K562 (cell line): ENCODE measurements around the gene PDGFD. TPM values are rescaled to one million over a fixed set of nuclear protein-coding genes. Genes with fewer than 3 reads are reported as not detected.

Source experiments
- ATAC-seq: fragments of 200-7000 bp; cut with Tn5 transposase; 3 replicates; pipeline ENCODE4 v1.9.1; 2020; ENCODE audit warnings: moderate library complexity
- BruUV-seq: library from RNA; stranded (reverse); fragments of 400-500 nt; replicated peaks from 2 replicates; lab custom pipeline; 2021; lab: Mats Ljungman, UMichigan
- CTCF ChIA-PET: fragments of 300-600 bp; formaldehyde crosslinking; extraction: SDS; loops from one replicate; lab custom pipeline; 2021; ENCODE audit warnings: low intra/inter-chr PET ratio; lab: Yijun Ruan, JAX
- POLR2A ChIA-PET: fragments of 300-600, 350-650 bp; sonication (Branson Sonifier 250); formaldehyde crosslinking; extraction: SDS; loops from one replicate; lab custom pipeline; 2021; ENCODE audit warnings: antibody characterized with exemption, inconsistent platforms; lab: Yijun Ruan, JAX
- DNase-seq, 4 experiments: peaks; one replicate each; pipeline versions ENCODE4 v3.0.0 to v3.0.0-alpha.2; 2011 to 2018; ENCODE audit warnings: low spot score in 3 of 4, mixed read lengths in 3 of 4; ENCODE audit errors: extremely low read depth in 1 of 4
- FAIRE-seq: peaks from 2 replicates; lab custom pipeline; 2011; peaks lifted over from hg19 to GRCh38; lab: Jason Lieb, UNC
- H2AFZ ChIP-seq: 2 replicates; pipeline ENCODE4 v1.6.0; 2011; ENCODE audit warnings: low read depth, low read length, control low read depth, inconsistent platforms
- H3K27ac ChIP-seq: fragments of 200-600 bp; 3 replicates; pipeline ENCODE4 v1.8.0; 2011; ENCODE audit warnings: low read depth, mild to moderate bottlenecking, control low read depth, inconsistent platforms, low read length, moderate library complexity, mixed read lengths; ENCODE audit errors: extremely low read depth
- H3K27me3 ChIP-seq, 2 experiments: fragments of 300-600 bp in 1 of 2; 2 replicates in 1 of 2; 3 replicates in 1 of 2; pipeline versions ENCODE4 v1.6.0 to v1.8.0; 2011; ENCODE audit warnings: inconsistent platforms in 2 of 2, low read length in 2 of 2, mild to moderate bottlenecking in 1 of 2, mixed read lengths in 1 of 2, moderate library complexity in 1 of 2; ENCODE audit not compliant: control insufficient read depth in 2 of 2, insufficient read depth in 2 of 2
- H3K36me3 ChIP-seq: fragments of 300-600 bp; 3 replicates; pipeline ENCODE4 v1.8.0; 2011; ENCODE audit warnings: mild to moderate bottlenecking, low read length, inconsistent platforms; ENCODE audit not compliant: control insufficient read depth, insufficient read depth
- H3K4me1 ChIP-seq, 2 experiments: fragments of 200-600 bp in 1 of 2; replicated peaks in 1 of 2; 2 replicates in 1 of 2; 3 replicates in 1 of 2; pipeline versions ENCODE4 v1.5.1 to v1.8.0; 2011; ENCODE audit warnings: inconsistent platforms in 2 of 2, low read length in 2 of 2, mild to moderate bottlenecking in 1 of 2, mixed read lengths in 1 of 2, moderate library complexity in 1 of 2; ENCODE audit not compliant: control insufficient read depth in 2 of 2, insufficient read depth in 2 of 2
- H3K4me2 ChIP-seq: 2 replicates; pipeline ENCODE4 v1.6.1; 2011; ENCODE audit warnings: low read length, control low read depth, inconsistent platforms, mixed read lengths; ENCODE audit not compliant: insufficient read depth
- H3K4me3 ChIP-seq: fragments of 200-600 bp; sonication (generic), shearing (Covaris generic); 2 replicates; pipeline ENCODE4 v1.5.1; 2016; ENCODE audit warnings: control low read depth, inconsistent platforms
- H3K79me2 ChIP-seq: fragments of 200-600 bp; 3 replicates; pipeline ENCODE4 v1.8.0; 2011; ENCODE audit warnings: low read length, inconsistent platforms; ENCODE audit not compliant: control insufficient read depth, insufficient read depth
- H3K9ac ChIP-seq, 2 experiments: 2 replicates each; pipeline versions ENCODE4 v1.6.0 to v1.6.1; 2011; ENCODE audit warnings: low read depth in 2 of 2, low read length in 2 of 2, control low read depth in 1 of 2, inconsistent platforms in 1 of 2, mild to moderate bottlenecking in 1 of 2, mixed read lengths in 1 of 2; ENCODE audit not compliant: insufficient read depth in 1 of 2
- H3K9me1 ChIP-seq: one replicate; pipeline ENCODE4 v1.6.0; 2011; ENCODE audit warnings: inconsistent platforms, mild to moderate bottlenecking, low read length, moderate library complexity; ENCODE audit not compliant: control insufficient read depth, insufficient read depth
- H3K9me3 ChIP-seq: replicated peaks from 2 replicates; pipeline ENCODE4 v1.5.1; 2011; ENCODE audit warnings: low read depth, low read length, inconsistent platforms; ENCODE audit not compliant: control insufficient read depth, insufficient read depth
- H4K20me1 ChIP-seq: replicated peaks from 2 replicates; pipeline ENCODE4 v1.6.1; 2011; ENCODE audit warnings: low read length, inconsistent platforms, mixed read lengths; ENCODE audit not compliant: control insufficient read depth, insufficient read depth
- BRD4 ChIP-seq: fragments of 200-600 bp; sonication (generic); IDR thresholded peaks from 2 replicates; pipeline ENCODE4 v1.6.1; 2017; ENCODE audit warnings: inconsistent platforms
- CREB3L1 ChIP-seq: fragments of 450-650 bp; IDR thresholded peaks from 2 replicates; pipeline ENCODE4 v1.6.1; 2014; ENCODE audit warnings: low read depth, mild to moderate bottlenecking, moderate library complexity, borderline replicate concordance
- GTF2A2 ChIP-seq: IDR thresholded peaks from 2 replicates; pipeline ENCODE4 v1.6.1; 2016; ENCODE audit warnings: mild to moderate bottlenecking, missing genetic modification characterization, missing compliant biosample characterization
- HEY1 ChIP-seq: fragments of 250-450 bp; sonication (Bioruptor Pico); IDR thresholded peaks from 2 replicates; pipeline ENCODE4 v1.5.0; 2020; ENCODE audit warnings: mild to moderate bottlenecking, moderate library complexity, borderline replicate concordance
- MYC ChIP-seq, 2 experiments: fragments of 250-450 bp in 1 of 2; sonication (Bioruptor Pico) in 1 of 2; IDR thresholded peaks; 2 replicates each; pipeline versions ENCODE4 v1.5.1 to v1.6.1; 2012 to 2021; ENCODE audit warnings: low read depth in 2 of 2, borderline replicate concordance in 1 of 2, improper control_type of control experiment in 1 of 2, low read length in 1 of 2, mild to moderate bottlenecking in 1 of 2, moderate library complexity in 1 of 2
- SMARCE1 ChIP-seq: fragments of 450-650 bp; IDR thresholded peaks from 2 replicates; pipeline ENCODE4 v1.7.1; 2016; ENCODE audit warnings: mild to moderate bottlenecking
- THAP7 ChIP-seq: fragments of 250-450 bp; sonication (Bioruptor Pico); IDR thresholded peaks from 2 replicates; pipeline ENCODE4 v1.5.0; 2021
- ZNF23 ChIP-seq: fragments of 250-450 bp; sonication (Bioruptor Pico); IDR thresholded peaks from 2 replicates; pipeline ENCODE4 v1.4.0; 2020; ENCODE audit warnings: mild to moderate bottlenecking
- ZNF586 ChIP-seq: fragments of 450-650 bp; formaldehyde crosslinking; conservative IDR thresholded peaks from 2 replicates; pipeline ENCODE4 v1.4.0; 2020; ENCODE audit warnings: mild to moderate bottlenecking, moderate library complexity
- ZNF780A ChIP-seq: fragments of 250-450 bp; sonication (Bioruptor Pico); IDR thresholded peaks from 2 replicates; pipeline ENCODE4 v1.5.0; 2021; ENCODE audit warnings: mild to moderate bottlenecking
- ZNF830 ChIP-seq: fragments of 250-450 bp; sonication (Bioruptor Pico); IDR thresholded peaks from 2 replicates; pipeline ENCODE4 v1.5.0; 2021; ENCODE audit warnings: mild to moderate bottlenecking
- WGBS: fragments of 100-300 bp; shearing (Covaris generic); methylation state at CpG from one replicate; pipeline ENCODE4 v1.1.6; 2016; ENCODE audit warnings: low coverage, mixed read lengths; ENCODE audit not compliant: insufficient coverage; ENCODE audit errors: missing lambda C conversion rate; 5-methylcytosine and 5-hydroxymethylcytosine counted together
- in situ Hi-C: fragments of 300-500 bp; cut with MboI; formaldehyde crosslinking; loops from 4 replicates; pipeline ENCODE4 v1.15.0; 2018; ENCODE audit warnings: inconsistent platforms, mixed read lengths
- intact Hi-C: fragments of 100-400 bp; cut with micrococcal nuclease; formaldehyde crosslinking; loops from 2 replicates; pipeline ENCODE4 v1.14.2; 2022
- polyA plus RNA-seq, 8 experiments: library from polyadenylated mRNA; depleted of rRNA in 4 of 8; stranded (reverse) in 5 of 8; unstranded in 3 of 8; fragments of >200 nt; fragmentation: Nextera tagmentation in 2 of 8; fragmentation: Illumina TruSeq in 1 of 8; extraction: Ambion mirVana in 2 of 8; extraction: Trizol in 1 of 8; gene quantifications; 2 replicates each; pipeline versions ENCODE4 v1.2.1 to v1.2.3, GENCODE V29; 2011 to 2014; ENCODE audit warnings: inconsistent platforms in 1 of 8, missing spikeins in 1 of 8
- total RNA-seq, 7 experiments: library from RNA; depleted of rRNA in 6 of 7; stranded (reverse); fragments of >200 nt in 6 of 7; fragmentation: Illumina TruSeq in 2 of 7; extraction: Trizol in 2 of 7; gene quantifications; 2 replicates each; pipeline versions ENCODE4 v1.2.1 to v1.2.3, GENCODE V29; 2011 to 2021; ENCODE audit warnings: low replicate concordance in 1 of 7
- TF ChIP-seq, protein P1 (sequence below): fragments of 450-650 bp; IDR thresholded peaks from 2 replicates; pipeline ENCODE4 v1.6.1; 2016; ENCODE audit warnings: low read depth

Gene PDGFD
- total and polyA plus RNA-seq, 9 of the 15 experiments (the other 6 are each of a cell fraction or from before 2014, with no cell fraction given) = 0.11 TPM; not detected in 8

DNA sequence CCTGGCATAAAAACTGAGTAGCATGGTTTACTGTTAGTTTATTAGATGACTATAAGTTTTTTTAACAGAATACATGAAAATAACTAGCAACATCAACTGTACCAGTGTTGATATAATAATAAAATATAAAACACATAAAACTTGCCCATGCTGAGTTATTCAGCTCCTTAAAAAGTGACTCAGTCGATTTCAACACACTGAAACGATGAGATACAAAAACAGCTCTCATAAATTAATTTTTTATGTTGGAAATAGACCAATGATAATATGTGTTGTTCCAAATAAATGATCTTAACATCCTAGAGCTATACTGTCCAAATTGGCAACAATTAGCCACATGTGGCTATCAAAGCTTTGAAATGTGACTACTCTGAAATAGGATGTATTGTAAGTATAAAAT is 15.9 kb downstream of the PDGFD start:
- no peaks in the 10 kb centered on the region for H3K9me3 ChIP-seq
- H3K36me3 ChIP-seq = no peaks in the 10 kb centered on the region
- no peaks in the 10 kb centered on the region for H4K20me1 ChIP-seq
- no peak overlapping the region for H3K4me2 ChIP-seq
- H3K27ac ChIP-seq = no peak overlapping the region
- in situ Hi-C loops = no loop called here
- no peak overlapping the region for H2AFZ ChIP-seq
- no peaks in the 10 kb centered on the region for H3K27me3 ChIP-seq
- POLR2A ChIA-PET = no interaction called here
- H3K4me1 ChIP-seq = no peaks in the 10 kb centered on the region
- DNase-seq (no peak), FAIRE-seq (no peak), ATAC-seq (no peak)
- WGBS = 0% methylated on average over 2 of the region's 2 CpGs
- CTCF ChIA-PET = no interaction called here
- no peaks in the 10 kb centered on the region for H3K9me1 ChIP-seq
- BruUV-seq = no TSS peak
- intact Hi-C loops = no loop called here
- no peaks in the 10 kb centered on the region for H3K79me2 ChIP-seq
- H3K9ac ChIP-seq = no peak overlapping the region
- H3K4me3 ChIP-seq = no peak overlapping the region
- TF ChIP-seq GTF2A2 (tag) (no peak), SMARCE1 (no peak), CREB3L1 (no peak), MYC (IDR thresholded peaks at IDR 0.05; ENCODE audit: low read depth, low read length) (no peak), MYC (CRISPR knock-in tag; IDR thresholded peaks at IDR 0.05; ENCODE audit: borderline replicate concordance, low read depth) (no peak), ZNF780A (CRISPR knock-in tag) (no peak), ZNF586 (no peak), HEY1 (no peak), THAP7 (CRISPR knock-in tag) (no peak), ZNF23 (CRISPR knock-in tag) (no peak), BRD4 (no peak), ZNF830 (CRISPR knock-in tag) (no peak)
- TF ChIP-seq, protein P1, sequence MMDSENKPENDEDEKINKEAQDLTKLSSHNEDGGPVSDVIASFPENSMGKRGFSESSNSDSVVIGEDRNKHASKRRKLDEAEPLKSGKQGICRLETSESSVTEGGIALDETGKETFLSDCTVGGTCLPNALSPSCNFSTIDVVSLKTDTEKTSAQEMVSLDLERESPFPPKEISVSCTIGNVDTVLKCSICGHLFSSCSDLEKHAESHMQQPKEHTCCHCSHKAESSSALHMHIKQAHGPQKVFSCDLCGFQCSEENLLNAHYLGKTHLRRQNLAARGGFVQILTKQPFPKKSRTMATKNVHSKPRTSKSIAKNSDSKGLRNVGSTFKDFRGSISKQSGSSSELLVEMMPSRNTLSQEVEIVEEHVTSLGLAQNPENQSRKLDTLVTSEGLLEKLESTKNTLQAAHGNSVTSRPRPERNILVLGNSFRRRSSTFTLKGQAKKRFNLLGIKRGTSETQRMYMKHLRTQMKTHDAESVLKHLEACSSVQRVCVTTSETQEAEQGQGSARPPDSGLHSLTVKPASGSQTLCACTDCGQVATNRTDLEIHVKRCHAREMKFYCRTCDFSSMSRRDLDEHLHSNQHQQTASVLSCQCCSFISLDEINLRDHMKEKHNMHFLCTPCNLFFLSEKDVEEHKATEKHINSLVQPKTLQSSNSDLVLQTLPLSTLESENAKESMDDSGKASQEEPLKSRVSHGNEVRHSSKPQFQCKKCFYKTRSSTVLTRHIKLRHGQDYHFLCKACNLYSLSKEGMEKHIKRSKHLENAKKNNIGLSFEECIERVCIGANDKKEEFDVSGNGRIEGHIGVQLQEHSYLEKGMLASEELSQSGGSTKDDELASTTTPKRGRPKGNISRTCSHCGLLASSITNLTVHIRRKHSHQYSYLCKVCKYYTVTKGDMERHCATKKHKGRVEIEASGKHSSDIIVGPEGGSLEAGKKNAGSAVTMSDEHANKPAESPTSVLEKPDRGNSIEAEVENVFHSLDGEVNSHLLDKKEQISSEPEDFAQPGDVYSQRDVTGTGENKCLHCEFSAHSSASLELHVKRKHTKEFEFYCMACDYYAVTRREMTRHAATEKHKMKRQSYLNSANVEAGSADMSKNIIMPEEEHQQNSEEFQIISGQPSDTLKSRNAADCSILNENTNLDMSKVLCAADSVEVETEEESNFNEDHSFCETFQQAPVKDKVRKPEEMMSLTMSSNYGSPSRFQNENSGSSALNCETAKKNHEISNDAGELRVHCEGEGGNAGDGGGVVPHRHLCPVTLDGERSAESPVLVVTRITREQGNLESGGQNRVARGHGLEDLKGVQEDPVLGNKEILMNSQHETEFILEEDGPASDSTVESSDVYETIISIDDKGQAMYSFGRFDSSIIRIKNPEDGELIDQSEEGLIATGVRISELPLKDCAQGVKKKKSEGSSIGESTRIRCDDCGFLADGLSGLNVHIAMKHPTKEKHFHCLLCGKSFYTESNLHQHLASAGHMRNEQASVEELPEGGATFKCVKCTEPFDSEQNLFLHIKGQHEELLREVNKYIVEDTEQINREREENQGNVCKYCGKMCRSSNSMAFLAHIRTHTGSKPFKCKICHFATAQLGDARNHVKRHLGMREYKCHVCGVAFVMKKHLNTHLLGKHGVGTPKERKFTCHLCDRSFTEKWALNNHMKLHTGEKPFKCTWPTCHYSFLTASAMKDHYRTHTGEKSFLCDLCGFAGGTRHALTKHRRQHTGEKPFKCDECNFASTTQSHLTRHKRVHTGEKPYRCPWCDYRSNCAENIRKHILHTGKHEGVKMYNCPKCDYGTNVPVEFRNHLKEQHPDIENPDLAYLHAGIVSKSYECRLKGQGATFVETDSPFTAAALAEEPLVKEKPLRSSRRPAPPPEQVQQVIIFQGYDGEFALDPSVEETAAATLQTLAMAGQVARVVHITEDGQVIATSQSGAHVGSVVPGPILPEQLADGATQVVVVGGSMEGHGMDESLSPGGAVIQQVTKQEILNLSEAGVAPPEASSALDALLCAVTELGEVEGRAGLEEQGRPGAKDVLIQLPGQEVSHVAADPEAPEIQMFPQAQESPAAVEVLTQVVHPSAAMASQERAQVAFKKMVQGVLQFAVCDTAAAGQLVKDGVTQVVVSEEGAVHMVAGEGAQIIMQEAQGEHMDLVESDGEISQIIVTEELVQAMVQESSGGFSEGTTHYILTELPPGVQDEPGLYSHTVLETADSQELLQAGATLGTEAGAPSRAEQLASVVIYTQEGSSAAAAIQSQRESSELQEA = no peak
